ENCODE results near the gene AKAP13.
"Not testable (repeated sequence)": the region's sequence is repeated elsewhere in the genome, so short reads cannot be mapped to it uniquely, and the experiment has no call there.

The AKAP13 gene

DNA sequence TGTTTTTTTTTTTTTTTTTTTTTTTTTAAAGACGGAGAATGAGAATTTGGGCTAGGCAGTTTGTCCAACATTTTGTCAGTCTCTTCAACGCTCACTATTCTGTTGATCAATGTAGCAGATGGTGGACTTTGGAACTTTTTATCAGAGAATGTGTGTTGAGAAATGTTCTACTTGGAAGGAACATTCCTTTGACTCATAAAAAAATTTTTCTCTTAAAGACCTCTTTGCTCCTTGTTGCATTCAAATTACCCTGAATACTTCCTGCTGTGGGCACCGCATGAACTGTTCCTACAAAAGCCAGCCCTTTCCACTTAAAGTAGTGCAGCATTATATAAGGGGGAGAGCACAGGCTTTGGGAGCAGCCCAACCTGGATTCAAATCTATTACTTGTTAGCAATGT lies 182.9 kb downstream of the AKAP13 start:
- DNase-seq (ENCODE audit: low read depth, low spot score) = peak; percentile 41

DNA sequence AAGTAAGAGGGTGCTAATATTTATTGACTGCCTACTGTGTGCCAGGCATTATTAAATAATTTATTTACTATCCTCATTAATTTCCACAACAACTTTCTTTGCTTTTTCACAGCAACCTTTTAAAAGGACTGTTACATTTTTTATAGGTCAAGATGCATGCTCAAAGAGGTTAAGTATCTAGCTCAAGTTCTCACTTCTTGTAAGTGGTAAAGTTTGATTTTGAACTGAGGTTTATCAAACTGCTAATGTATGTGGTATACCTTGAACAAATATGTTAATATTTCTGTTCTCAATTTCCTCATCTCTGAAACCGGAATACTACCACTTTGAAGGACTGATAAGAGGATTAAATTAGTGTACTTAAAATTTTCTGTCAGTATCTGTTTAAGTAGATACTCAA lies 183.3 kb downstream of the AKAP13 start:
- no peak for DNase-seq (ENCODE audit: low read depth, low spot score)

DNA sequence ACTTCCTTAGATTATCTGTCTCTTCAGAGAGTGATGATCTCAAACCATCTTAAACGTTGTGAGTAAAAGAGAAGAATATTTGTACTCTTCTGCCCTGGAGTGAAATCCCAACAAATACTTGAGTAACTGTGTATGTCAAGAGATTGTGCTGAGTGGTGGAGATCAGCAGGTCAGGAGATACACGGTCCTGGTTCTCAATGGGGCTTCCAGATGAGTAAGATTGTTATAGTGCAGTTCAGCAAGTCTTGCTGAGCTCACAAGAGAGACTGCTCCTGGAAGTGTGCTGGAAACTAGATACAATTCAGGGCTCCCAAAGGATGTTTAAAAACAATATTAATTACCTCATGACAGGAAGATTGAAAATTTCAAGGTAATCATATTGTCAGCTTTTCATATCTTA lies 184.3 kb downstream of the AKAP13 start:
- DNase-seq (ENCODE audit: low read depth, low spot score) = no peak

DNA sequence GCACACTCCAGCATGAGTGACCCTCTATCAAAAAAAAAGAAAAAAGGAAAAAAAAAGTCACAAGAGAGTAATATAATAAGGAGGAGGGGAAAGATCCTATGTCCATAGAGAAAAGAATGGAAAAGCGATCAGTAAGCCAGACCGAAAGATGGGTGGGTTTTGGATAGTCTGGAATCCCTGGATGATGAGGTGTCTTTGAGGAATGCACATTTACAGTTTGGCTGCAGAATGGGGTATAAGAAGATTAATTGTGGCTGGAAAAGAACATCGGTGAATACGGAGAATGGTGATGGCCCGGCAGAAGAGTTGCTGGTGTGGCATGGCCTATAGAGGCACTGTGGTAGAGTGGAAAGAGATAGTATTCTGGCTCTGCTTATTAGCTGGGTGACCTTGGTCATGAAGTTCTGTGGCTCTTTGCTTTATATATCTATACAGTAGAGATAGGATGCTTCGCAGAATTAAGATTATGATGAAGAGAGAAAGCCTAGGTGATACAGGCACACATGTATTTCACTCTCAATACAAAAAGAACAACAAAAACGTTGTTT lies 187.9 kb downstream of the AKAP13 start:
- DNase-seq (ENCODE audit: low read depth, low spot score) = no peak

DNA sequence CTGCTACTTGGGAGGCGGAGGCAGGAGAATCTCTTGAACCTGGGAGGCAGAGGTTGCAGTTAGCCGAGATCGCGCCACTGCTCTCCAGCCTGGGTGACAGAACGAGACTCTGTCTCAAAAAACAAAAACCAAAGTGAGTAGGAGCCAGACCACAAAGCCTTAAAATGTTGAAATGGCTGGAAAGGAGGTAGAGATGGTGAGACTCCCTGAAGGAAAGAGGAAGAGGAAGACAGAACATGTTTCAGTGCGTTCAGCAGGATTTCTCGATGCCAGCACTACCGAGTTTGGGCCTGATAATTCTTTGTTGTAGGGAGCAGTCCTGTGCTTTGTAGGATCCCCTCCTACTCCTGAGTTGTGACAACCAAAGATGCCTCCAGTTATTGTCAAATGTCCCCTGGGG lies 189.9 kb downstream of the AKAP13 start:
- DNase-seq (ENCODE audit: low read depth, low spot score) = no peak

DNA sequence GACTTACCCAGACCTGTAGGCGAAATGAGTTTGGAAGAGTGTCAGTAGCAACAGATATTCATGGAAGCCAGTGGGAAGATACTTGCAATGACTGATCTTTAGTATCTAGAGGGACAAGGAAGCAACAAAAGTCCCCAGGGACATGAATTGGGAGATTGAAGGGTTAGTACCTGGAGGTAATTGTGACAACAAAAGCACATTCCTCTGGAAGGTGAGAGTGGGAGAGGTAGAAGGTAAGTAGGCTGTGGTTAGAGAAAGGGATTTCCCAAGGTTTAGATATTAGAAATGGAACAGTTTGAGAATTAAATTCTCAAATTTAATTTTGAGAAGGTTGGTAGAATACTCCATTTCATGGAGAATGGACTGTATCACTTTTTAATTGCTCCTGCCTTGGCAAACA lies 191.4 kb downstream of the AKAP13 start:
- no peak for DNase-seq (ENCODE audit: low read depth, low spot score)

DNA sequence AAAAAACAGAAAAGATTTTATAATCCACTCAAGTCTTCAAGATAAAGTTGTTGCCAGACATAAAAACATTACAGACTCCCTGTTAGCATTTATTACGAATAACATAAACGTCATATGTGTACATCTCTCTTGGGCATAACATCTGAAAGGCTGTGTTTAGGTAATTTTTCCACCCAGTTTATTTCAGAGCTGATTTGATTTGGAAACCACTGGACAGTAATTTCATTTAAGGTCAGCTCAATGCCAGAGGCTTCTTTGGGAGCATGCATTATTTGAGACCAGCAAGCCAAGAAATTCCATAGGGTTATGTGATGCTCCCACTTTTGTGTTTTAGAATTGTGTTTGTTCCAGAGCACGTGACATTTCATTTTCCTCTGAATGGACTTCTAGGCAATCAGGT lies 196.0 kb downstream of the AKAP13 start:
- no peak for DNase-seq (ENCODE audit: low read depth, low spot score)

DNA sequence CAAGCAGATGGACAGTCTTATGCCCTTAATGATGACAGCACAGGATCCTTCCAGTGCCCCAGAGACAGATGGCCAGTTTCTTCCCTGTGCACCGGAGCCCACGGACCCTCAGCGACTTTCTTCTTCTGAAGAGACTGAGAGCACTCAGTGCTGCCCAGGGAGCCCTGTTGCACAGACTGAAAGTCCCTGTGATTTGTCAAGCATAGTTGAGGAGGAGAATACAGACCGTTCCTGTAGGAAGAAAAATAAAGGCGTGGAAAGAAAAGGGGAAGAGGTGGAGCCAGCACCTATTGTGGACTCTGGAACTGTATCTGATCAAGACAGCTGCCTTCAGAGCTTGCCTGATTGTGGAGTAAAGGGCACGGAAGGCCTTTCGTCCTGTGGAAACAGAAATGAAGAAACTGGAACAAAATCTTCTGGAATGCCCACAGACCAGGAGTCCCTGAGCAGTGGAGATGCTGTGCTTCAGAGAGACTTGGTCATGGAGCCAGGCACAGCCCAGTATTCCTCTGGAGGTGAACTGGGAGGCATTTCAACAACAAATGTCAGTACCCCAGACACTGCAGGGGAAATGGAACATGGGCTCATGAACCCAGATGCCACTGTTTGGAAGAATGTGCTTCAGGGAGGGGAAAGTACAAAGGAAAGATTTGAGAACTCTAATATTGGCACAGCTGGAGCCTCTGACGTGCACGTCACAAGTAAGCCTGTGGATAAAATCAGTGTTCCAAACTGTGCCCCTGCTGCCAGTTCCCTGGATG lies 198.7 kb downstream of the AKAP13 start:
- no peak for DNase-seq (ENCODE audit: low read depth, low spot score)

DNA sequence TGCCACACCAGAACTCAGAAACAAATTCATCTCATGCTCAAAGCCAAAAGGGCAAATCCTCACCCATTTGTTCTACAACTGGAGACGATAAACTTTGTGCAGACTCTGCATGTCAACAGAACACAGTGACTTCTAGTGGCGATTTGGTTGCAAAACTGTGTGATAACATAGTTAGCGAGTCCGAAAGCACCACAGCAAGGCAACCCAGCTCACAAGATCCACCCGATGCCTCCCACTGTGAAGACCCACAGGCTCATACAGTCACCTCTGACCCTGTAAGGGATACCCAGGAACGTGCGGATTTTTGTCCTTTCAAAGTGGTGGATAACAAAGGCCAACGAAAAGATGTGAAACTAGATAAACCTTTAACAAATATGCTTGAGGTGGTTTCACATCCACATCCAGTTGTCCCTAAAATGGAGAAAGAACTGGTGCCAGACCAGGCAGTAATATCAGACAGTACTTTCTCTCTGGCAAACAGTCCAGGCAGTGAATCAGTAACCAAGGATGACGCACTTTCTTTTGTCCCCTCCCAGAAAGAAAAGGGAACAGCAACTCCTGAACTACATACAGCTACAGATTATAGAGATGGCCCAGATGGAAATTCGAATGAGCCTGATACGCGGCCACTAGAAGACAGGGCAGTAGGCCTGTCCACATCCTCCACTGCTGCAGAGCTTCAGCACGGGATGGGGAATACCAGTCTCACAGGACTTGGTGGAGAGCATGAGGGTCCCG lies 199.7 kb downstream of the AKAP13 start:
- DNase-seq (ENCODE audit: low read depth, low spot score) = no peak

DNA sequence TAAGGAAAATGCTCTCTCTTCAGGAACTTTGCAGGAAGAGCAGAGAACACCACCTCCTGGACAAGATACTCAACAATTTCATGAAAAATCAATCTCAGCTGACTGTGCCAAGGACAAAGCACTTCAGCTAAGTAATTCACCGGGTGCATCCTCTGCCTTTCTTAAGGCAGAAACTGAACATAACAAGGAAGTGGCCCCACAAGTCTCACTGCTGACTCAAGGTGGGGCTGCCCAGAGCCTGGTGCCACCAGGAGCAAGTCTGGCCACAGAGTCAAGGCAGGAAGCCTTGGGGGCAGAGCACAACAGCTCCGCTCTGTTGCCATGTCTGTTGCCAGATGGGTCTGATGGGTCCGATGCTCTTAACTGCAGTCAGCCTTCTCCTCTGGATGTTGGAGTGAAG lies 200.5 kb downstream of the AKAP13 start:
- no peak for DNase-seq (ENCODE audit: low read depth, low spot score)

DNA sequence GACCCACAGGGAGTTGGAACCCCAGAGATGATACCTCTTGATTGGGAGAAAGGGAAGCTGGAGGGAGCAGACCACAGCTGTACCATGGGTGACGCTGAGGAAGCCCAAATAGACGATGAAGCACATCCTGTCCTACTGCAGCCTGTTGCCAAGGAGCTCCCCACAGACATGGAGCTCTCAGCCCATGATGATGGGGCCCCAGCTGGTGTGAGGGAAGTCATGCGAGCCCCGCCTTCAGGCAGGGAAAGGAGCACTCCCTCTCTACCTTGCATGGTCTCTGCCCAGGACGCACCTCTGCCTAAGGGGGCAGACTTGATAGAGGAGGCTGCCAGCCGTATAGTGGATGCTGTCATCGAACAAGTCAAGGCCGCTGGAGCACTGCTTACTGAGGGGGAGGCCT lies 201.1 kb downstream of the AKAP13 start:
- DNase-seq (ENCODE audit: low read depth, low spot score) = no peak

DNA sequence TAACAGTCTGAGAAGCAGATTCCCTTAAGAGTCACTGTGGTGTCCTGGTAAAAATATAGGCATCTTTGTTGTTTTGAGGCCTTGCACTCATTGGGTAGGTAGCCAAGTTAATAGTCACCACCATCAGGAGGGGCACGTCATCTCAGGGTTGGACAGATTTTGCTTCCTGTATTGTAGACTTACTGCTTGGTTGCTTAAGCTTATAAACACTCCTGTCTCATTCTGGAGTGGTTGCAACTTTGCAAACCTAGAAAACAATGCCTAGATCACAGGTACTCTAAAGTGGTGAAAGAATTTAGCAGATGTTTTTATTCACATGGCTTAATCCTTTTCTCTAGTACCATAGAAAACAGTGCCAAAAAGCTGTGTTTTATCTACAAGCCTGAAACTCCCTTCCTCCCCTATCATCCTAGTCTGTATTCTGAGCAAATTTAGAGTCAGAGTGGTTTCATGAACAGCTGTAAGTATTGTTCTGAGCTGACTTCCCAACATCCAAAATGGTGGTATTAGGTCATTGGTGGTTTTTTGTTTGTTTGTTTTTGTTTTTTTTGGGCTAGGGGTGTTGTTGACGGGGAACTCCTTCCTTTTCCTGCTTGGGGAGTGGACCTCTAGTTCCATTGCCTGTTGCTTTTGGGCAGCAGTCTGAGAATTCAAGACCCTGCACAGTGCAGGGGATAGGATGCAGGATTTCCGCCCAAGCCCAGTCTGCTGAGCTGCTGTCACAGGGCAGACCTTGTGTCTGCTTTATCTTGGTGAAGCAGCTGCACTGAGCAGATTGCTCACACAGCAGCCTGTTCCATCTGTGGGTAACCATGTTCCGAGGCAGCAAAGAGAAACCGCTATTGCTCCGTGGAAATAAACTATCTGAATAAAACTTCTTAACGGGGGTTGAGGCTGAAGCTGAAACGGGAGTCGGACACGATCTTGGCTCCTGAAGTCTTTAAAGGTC lies 202.0 kb downstream of the AKAP13 start:
- DNase-seq (ENCODE audit: low read depth, low spot score) = no peak

DNA sequence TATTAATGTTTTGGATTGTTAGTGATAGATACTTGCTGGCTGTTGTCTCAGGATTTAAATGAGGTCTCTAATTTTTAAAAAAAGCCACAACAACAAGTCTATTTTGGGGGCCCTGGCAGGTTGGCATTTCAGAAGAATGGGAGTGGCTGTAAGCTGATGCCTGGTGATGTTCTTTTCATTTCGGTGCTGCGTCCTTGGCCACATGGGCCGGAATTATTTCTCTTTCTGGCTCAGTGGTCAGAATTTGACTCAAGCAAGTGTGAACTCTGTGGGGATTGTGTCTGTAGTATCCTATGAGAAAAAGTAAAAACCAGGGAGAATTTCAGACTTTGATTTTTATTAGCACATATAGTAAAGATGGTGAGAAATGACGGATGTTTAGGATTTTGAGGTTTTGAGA lies 203.0 kb downstream of the AKAP13 start:
- no peak for DNase-seq (ENCODE audit: low read depth, low spot score)

DNA sequence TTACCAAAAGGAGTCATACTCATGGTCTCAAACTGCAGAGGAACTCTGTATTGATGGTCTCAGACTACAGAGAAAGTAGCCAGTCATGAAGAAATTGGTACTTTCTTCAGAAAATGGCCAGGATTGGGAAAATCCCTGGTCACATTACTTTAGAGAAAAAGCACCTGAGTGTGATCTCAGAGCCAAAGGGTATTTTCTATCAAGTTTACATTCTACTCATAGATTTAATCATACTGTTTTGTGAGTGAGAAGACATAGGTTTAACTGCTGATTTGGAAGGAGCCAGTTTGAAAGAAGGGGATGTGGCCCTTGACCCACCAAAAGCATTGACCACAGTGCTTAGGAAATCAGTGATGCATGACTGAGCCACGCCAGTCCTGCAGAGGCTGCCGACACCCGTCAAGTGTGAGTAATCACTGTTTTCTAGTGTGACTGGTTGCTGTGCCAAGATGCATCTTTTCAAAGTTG lies 203.6 kb downstream of the AKAP13 start:
- no peak for DNase-seq (ENCODE audit: low read depth, low spot score)

DNA sequence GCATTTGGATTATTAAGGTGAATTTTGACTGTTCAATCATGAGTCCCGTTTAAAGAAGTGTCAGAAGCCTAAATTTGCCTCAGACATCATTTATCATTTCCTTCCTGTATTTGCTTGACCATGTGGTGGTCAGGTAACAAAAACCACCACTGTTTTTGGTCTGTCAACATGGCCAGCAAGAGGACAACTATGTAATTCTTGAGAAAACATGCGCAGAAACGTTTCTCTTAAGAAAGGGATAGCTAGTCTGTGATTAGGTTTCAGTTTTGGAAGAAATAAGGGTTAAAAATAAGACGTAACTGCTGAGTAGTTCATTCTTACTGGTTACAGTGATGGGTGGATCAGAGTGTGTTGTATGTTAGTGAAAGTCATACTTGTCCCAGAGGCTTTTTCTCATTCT lies 204.5 kb downstream of the AKAP13 start:
- no peak for DNase-seq (ENCODE audit: low read depth, low spot score)

DNA sequence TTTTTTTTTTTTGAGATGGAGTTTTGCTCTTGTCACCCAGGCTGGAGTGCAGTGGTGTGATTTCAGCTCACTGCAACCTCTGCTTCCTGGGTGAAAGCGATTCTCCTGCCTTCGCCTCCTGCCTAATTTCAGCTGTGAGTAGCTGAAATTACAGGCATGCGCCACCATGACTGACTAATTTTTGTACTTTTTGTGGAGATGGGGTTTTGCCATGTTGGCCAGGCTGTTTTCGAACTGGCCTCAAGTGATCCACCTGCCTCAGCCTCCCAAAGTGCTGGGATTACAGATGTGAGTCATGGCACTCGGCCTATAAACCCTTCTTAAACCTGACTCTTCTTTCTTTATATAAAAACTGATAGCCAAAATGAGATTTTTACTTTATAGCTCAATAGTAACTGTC lies 205.8 kb downstream of the AKAP13 start:
- not testable (repeated sequence) for DNase-seq (ENCODE audit: low read depth, low spot score)

DNA sequence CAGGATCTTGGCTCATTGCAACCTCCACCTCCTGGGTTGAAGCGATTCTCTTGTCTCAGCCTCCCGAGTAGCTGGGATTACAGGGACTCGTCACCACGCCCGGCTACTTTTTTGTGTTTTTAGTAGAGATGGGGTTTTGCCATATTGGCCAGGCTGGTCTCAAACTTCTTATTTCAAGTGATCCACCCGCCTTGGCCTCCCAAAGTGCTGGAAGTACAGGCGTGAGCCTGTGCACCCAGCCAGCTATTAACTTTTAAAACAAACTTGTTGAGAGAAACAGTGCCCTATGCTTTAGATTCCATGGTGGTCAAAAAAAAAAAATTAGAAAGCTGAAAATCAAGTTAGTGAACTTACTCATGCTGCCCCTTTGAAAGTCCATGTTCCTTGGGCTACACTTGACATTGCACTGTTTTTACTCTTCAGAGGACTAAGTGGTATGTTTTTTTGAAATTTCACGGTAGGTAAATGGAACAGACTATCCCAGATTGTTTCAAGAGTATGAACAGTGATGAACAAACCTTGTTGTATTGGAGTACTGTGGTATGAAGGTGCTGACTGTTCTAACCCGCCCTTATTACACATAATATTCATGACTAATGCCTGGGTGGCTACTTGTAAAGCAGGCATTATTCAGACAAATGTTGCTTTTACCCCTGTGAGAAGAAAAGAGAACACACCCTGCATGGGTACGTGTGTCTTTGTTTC lies 207.5 kb downstream of the AKAP13 start:
- DNase-seq (ENCODE audit: low read depth, low spot score) = no peak

DNA sequence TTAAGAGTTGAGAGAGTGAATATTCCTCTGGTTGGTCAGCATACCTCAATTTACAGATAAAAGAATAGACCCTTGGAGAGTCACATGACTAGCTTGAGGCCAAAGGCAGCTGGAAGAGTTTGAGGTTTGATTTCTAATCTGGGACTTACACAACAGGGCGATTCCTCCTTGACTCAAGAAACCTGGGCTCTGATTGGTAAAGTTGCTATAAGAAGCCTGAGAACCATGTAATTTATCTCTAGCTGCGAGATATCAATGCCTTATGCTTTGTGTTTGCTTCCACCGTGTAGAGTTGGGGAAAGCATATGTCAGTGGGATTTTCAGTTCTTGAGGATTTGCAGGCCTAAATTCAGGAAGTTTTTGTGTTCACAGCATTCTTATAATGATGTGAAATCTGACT lies 208.3 kb downstream of the AKAP13 start:
- no peak for DNase-seq (ENCODE audit: low read depth, low spot score)

DNA sequence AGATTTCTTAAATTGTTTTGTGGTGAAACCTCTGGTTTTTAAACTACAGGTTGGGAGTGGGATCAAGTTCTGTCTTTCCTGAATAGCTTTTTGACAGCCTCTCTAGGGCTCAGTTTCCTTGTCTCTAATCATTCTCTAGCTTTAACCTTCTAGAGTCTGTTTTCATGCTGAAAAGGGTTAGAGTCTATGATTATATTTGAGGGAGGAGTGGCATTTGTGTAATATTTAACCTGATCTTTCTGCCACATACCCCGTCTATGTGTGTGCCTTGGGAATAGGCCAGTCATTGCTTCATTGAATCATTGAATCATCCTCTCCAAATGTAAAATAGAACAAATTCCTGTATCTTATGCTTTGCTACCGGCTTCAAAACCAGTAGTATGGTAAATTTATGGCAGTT lies 209.4 kb downstream of the AKAP13 start:
- no peak for DNase-seq (ENCODE audit: low read depth, low spot score)

DNA sequence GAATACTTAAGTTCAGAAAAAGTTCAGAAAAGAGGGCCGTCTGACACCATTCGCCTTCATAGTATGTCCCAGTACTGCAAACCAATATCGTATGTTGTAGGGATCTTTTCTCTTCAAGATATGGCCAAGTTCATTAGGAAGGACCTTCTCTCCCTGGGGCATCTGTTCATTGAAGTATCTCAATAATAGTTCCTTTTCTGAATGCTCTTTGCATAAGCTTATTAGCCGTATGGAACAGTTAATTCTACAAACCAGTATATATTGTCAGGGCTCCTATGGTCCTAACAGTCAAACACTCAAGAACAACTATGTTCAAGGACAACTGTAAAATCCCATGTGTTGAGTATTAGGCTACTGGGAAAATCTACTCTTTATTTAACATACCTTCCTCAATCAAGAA lies 211.2 kb downstream of the AKAP13 start:
- DNase-seq (ENCODE audit: low read depth, low spot score) = no peak

DNA sequence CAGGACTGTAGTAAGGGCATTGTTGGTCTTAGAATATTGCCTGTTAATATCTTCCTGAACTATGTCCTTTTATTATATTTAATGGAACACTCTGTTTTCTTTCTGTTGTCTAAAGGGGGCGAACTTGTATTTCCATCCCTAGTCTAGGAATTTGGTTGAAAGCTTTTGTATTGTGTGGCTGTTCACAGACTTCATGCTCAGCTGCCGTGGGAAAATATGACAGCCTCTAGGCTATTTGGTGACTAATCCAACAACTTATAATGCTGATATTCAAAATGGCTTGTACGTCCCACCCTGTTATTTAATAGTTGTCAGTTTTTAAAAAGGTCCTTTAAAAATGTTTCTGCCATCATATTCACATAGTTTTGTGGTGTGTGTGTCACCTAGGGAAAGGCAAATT lies 211.7 kb downstream of the AKAP13 start:
- no peak for DNase-seq (ENCODE audit: low read depth, low spot score)
